HepG2 (cell line): Measurements from ENCODE around the gene PRSS27. TPM values are rescaled to one million over a fixed set of nuclear protein-coding genes. Genes with fewer than 3 reads are reported as not detected.

Source experiments
- BORCS8-MEF2B ChIP-seq: sonication (generic); formaldehyde crosslinking; IDR thresholded peaks from 2 replicates; pipeline ENCODE4 v1.8.0; 2022; ENCODE audit warnings: mild to moderate bottlenecking, missing genetic modification reagents
- E2F1 ChIP-seq: sonication (generic); formaldehyde crosslinking; IDR thresholded peaks from 2 replicates; pipeline ENCODE4 v1.5.0; 2020; ENCODE audit warnings: missing genetic modification reagents
- FOSL2 ChIP-seq: sonication (generic); formaldehyde crosslinking; IDR thresholded peaks from 2 replicates; pipeline ENCODE4 v1.4.0; 2020; ENCODE audit warnings: missing genetic modification reagents
- FOXM1 ChIP-seq: sonication (generic); formaldehyde crosslinking; IDR thresholded peaks from 2 replicates; pipeline ENCODE4 v1.5.0; 2020; ENCODE audit warnings: missing genetic modification reagents
- GABPA ChIP-seq, 2 experiments: IDR thresholded peaks; 2 replicates each; pipeline ENCODE4 v1.6.1; 2011 to 2016; ENCODE audit warnings: low read depth in 2 of 2, low read length in 1 of 2, missing biosample characterization in 1 of 2, missing genetic modification characterization in 1 of 2
- HES4 ChIP-seq: sonication (generic); formaldehyde crosslinking; IDR thresholded peaks from 2 replicates; pipeline ENCODE4 v1.9.0; 2021; ENCODE audit warnings: mild to moderate bottlenecking, missing genetic modification reagents, borderline replicate concordance
- HOXD1 ChIP-seq: sonication (generic); formaldehyde crosslinking; IDR thresholded peaks from 2 replicates; pipeline ENCODE4 v1.5.0; 2020; ENCODE audit warnings: missing genetic modification reagents
- MAZ ChIP-seq, 2 experiments: sonication (generic) in 1 of 2; formaldehyde crosslinking in 1 of 2; IDR thresholded peaks; 2 replicates each; pipeline versions ENCODE4 v1.5.0 to v1.6.1; 2012 to 2020; ENCODE audit warnings: low read depth in 2 of 2, mild to moderate bottlenecking in 2 of 2, borderline replicate concordance in 1 of 2, improper control_type of control experiment in 1 of 2, low read length in 1 of 2, missing genetic modification reagents in 1 of 2, moderate library complexity in 1 of 2
- POGZ ChIP-seq: sonication (generic); formaldehyde crosslinking; IDR thresholded peaks from 2 replicates; pipeline ENCODE4 v1.4.0; 2020; ENCODE audit warnings: mild to moderate bottlenecking, missing genetic modification reagents
- RFX3 ChIP-seq: IDR thresholded peaks from 2 replicates; pipeline ENCODE4 v1.6.1; 2016; ENCODE audit warnings: missing biosample characterization, missing genetic modification reagents
- ZBTB21 ChIP-seq: sonication (generic); formaldehyde crosslinking; IDR thresholded peaks from 2 replicates; pipeline ENCODE4 v1.4.0; 2020; ENCODE audit warnings: missing genetic modification reagents
- ZBTB38 ChIP-seq: sonication (generic); formaldehyde crosslinking; IDR thresholded peaks from 2 replicates; pipeline ENCODE4 v1.5.1; 2020; ENCODE audit warnings: mild to moderate bottlenecking, missing genetic modification reagents
- ZKSCAN1 ChIP-seq: fragments of 150-350 bp; IDR thresholded peaks from 2 replicates; pipeline ENCODE4 v1.6.1; 2014; ENCODE audit warnings: low read length
- ZNF720 ChIP-seq: sonication (generic); formaldehyde crosslinking; IDR thresholded peaks from 2 replicates; pipeline ENCODE4 v1.4.0; 2020; ENCODE audit warnings: missing genetic modification reagents
- ZNF761 ChIP-seq: sonication (generic); formaldehyde crosslinking; conservative IDR thresholded peaks from 2 replicates; pipeline ENCODE4 v1.4.0; 2020; ENCODE audit warnings: mild to moderate bottlenecking, missing genetic modification reagents
- ZUFSP ChIP-seq: sonication (generic); formaldehyde crosslinking; IDR thresholded peaks from 2 replicates; pipeline ENCODE4 v1.9.0; 2021; ENCODE audit warnings: missing genetic modification reagents, mild to moderate bottlenecking, borderline replicate concordance
- polyA plus RNA-seq, 8 experiments: library from polyadenylated mRNA; depleted of rRNA in 3 of 8; stranded (reverse) in 7 of 8; unstranded in 1 of 8; fragments of >200 nt; fragmentation: Illumina TruSeq in 4 of 8; extraction: Trizol in 4 of 8; gene quantifications; 2 replicates each; pipeline versions ENCODE4 v1.2.1 to v1.2.3, GENCODE V29; 2011 to 2016; ENCODE audit warnings: low read depth in 4 of 8, missing spikeins in 1 of 8, mixed read lengths in 1 of 8; ENCODE audit not compliant: insufficient read depth in 1 of 8
- total RNA-seq, 5 experiments: library from RNA; depleted of rRNA; stranded (reverse); fragments of >200 nt; fragmentation: Illumina TruSeq; extraction: Trizol; gene quantifications; 2 replicates each; pipeline ENCODE4 v1.2.3, GENCODE V29; 2016; ENCODE audit warnings: low read depth in 1 of 5
- TF ChIP-seq, protein P1 (sequence below): sonication (generic); formaldehyde crosslinking; IDR thresholded peaks from 2 replicates; pipeline ENCODE4 v1.5.1; 2020; ENCODE audit warnings: missing genetic modification reagents, mild to moderate bottlenecking, borderline replicate concordance
- TF ChIP-seq, protein P2 (sequence below): sonication (generic); formaldehyde crosslinking; IDR thresholded peaks from 2 replicates; pipeline ENCODE4 v1.4.0; 2020; ENCODE audit warnings: mild to moderate bottlenecking, missing genetic modification reagents
- TF ChIP-seq, protein P3 (sequence below): sonication (generic); formaldehyde crosslinking; IDR thresholded peaks from 2 replicates; pipeline ENCODE4 v1.4.0; 2020; ENCODE audit warnings: missing genetic modification reagents, mild to moderate bottlenecking, borderline replicate concordance
- TF ChIP-seq, protein P4 (sequence below): IDR thresholded peaks from 2 replicates; pipeline ENCODE4 v1.6.1; 2016; ENCODE audit warnings: low read depth, borderline replicate concordance

The PRSS27 gene
- total and polyA plus RNA-seq, 2 of the 13 experiments (the other 11 are each of a cell fraction or from before 2014, with no cell fraction given), result 0.20 to 0.73 TPM

DNA sequence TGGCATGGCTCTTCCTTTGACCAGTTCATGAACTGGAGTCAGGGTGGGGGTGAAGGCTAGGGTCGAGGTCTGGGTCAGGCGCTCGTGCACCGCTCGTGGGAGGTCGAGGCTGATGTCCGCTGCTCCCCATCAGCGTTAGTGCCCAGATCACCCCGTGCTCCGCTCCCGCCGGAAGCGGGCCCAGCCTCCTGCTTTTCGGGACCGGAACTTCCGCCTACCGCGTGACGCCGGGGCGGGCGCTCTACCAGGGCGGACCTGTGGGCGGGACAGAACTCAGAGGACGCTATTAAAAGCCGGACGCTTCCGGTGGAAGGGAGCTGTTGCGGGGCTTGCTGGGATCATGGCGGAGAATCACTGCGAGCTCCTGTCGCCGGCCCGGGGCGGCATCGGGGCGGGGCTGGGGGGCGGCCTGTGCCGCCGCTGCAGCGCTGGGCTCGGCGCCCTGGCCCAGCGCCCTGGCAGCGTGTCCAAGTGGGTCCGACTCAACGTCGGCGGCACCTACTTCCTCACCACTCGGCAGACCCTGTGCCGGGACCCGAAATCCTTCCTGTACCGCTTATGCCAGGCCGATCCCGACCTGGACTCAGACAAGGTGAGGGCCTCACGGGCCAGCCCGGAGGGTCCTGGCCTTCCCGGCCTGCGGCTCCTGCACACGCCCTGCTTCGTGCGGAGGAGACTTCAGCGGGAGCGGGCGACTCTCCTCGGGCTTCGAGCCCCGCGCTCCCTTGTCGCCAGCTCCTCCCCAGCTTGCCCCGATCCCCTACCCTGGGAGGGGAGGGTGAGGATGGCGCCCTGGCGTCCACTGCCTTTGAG lies 37.6 kb downstream of the PRSS27 start, which contains the start of gene KCTD5 (continued):
- TF ChIP-seq, protein P1, sequence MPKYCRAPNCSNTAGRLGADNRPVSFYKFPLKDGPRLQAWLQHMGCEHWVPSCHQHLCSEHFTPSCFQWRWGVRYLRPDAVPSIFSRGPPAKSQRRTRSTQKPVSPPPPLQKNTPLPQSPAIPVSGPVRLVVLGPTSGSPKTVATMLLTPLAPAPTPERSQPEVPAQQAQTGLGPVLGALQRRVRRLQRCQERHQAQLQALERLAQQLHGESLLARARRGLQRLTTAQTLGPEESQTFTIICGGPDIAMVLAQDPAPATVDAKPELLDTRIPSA (CRISPR knock-in tag), result no peak
- TF ChIP-seq, protein P2, sequence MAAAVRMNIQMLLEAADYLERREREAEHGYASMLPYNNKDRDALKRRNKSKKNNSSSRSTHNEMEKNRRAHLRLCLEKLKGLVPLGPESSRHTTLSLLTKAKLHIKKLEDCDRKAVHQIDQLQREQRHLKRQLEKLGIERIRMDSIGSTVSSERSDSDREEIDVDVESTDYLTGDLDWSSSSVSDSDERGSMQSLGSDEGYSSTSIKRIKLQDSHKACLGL (CRISPR knock-in tag), result peak; percentile 78; the same call in 1 of the 2 replicates
- peak; percentile 4; the same call in 1 of the 2 replicates for TF ChIP-seq RFX3
- TF ChIP-seq GABPA (IDR thresholded peaks at IDR 0.05; ENCODE audit: low read depth, low read length), result peak; percentile 98
- TF ChIP-seq GABPA (CRISPR knock-in tag; IDR thresholded peaks at IDR 0.05; ENCODE audit: low read depth), result peak; percentile 98
- TF ChIP-seq, protein P3, sequence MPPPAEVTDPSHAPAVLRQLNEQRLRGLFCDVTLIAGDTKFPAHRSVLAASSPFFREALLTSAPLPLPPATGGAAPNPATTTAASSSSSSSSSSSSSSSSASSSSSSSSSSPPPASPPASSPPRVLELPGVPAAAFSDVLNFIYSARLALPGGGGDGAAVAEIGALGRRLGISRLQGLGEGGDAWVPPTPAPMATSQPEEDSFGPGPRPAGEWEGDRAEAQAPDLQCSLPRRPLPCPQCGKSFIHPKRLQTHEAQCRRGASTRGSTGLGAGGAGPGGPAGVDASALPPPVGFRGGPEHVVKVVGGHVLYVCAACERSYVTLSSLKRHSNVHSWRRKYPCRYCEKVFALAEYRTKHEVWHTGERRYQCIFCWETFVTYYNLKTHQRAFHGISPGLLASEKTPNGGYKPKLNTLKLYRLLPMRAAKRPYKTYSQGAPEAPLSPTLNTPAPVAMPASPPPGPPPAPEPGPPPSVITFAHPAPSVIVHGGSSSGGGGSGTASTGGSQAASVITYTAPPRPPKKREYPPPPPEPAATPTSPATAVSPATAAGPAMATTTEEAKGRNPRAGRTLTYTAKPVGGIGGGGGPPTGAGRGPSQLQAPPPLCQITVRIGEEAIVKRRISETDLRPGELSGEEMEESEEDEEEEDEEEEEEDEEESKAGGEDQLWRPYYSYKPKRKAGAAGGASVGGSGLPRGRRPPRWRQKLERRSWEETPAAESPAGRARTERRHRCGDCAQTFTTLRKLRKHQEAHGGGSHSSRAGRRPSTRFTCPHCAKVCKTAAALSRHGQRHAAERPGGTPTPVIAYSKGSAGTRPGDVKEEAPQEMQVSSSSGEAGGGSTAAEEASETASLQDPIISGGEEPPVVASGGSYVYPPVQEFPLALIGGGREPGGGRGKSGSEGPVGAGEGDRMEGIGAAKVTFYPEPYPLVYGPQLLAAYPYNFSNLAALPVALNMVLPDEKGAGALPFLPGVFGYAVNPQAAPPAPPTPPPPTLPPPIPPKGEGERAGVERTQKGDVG (CRISPR knock-in tag), result 0 out of 2 replicates have a peak, but pooled peaks have one; percentile 38
- TF ChIP-seq ZKSCAN1, result peak; percentile 39; the same call in 1 of the 2 replicates
- TF ChIP-seq MAZ (IDR thresholded peaks at IDR 0.05; ENCODE audit: borderline replicate concordance, low read depth, low read length), result peak; percentile 88; the same call in 1 of the 2 replicates
- peak; percentile 97 for TF ChIP-seq MAZ (CRISPR knock-in tag; IDR thresholded peaks at IDR 0.05; ENCODE audit: low read depth)
- TF ChIP-seq ZBTB21 (CRISPR knock-in tag), result peak; percentile 98
- peak; percentile 97 for TF ChIP-seq BORCS8-MEF2B (CRISPR knock-in tag)
- TF ChIP-seq ZUFSP (CRISPR knock-in tag), result no peak
- TF ChIP-seq, protein P4, sequence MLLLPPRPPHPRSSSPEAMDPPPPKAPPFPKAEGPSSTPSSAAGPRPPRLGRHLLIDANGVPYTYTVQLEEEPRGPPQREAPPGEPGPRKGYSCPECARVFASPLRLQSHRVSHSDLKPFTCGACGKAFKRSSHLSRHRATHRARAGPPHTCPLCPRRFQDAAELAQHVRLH (CRISPR knock-in tag), result peak; percentile 92; the same call in 1 of the 2 replicates
- peak; percentile 58; the same call in 1 of the 2 replicates for TF ChIP-seq E2F1 (CRISPR knock-in tag)
- 0 out of 2 replicates have a peak, but pooled peaks have one; percentile 85 for TF ChIP-seq ZNF720 (CRISPR knock-in tag)
- peak; percentile 64 for TF ChIP-seq FOSL2 (CRISPR knock-in tag)
- TF ChIP-seq HOXD1 (CRISPR knock-in tag), result peak; percentile 89; the same call in 1 of the 2 replicates
- peak; percentile 81 for TF ChIP-seq POGZ
- TF ChIP-seq ZBTB38 (CRISPR knock-in tag), result peak; percentile 83
- TF ChIP-seq HES4 (CRISPR knock-in tag), result peak; percentile 32; the same call in 1 of the 2 replicates
- 0 out of 2 replicates have a peak, but pooled peaks have one; percentile 46 for TF ChIP-seq FOXM1
- peak; percentile 91 for TF ChIP-seq ZNF761 (CRISPR knock-in tag)
